Osteoblast (primary cell): Measurements from ENCODE around the gene PTPRK. TPM values are rescaled to one million over a fixed set of nuclear protein-coding genes. Genes with fewer than 3 reads are reported as not detected.

Experiments
- DNase-seq: peaks from one replicate; pipeline ENCODE4 v3.0.0; 2011; ENCODE audit warnings: low spot score, mixed read lengths; ENCODE audit not compliant: insufficient read length; ENCODE audit errors: missing footprints
- H2AFZ ChIP-seq: 2 replicates; pipeline ENCODE4 v1.6.0; 2011; ENCODE audit warnings: mild to moderate bottlenecking, low read length
- H3K27ac ChIP-seq: 2 replicates; pipeline ENCODE4 v1.5.1; 2011; ENCODE audit warnings: mild to moderate bottlenecking, low read depth, low read length, moderate library complexity
- H3K27me3 ChIP-seq: 2 replicates; pipeline ENCODE4 v1.6.0; 2012; ENCODE audit warnings: mild to moderate bottlenecking, control low read depth, inconsistent platforms, low read length, moderate library complexity; ENCODE audit not compliant: insufficient read depth
- H3K36me3 ChIP-seq: 2 replicates; pipeline ENCODE4 v1.5.1; 2011; ENCODE audit warnings: mild to moderate bottlenecking, low read length, control low read depth, moderate library complexity; ENCODE audit not compliant: insufficient read depth
- H3K4me1 ChIP-seq: 2 replicates; pipeline ENCODE4 v1.5.1; 2011; ENCODE audit warnings: mild to moderate bottlenecking, low read length, control low read depth, moderate library complexity; ENCODE audit not compliant: insufficient read depth
- H3K4me2 ChIP-seq: 2 replicates; pipeline ENCODE4 v1.6.0; 2011; ENCODE audit warnings: mild to moderate bottlenecking, low read length; ENCODE audit not compliant: insufficient read depth
- H3K4me3 ChIP-seq: fragments of 200-600 bp; sonication (generic); 3 replicates; pipeline ENCODE4 v1.5.1; 2012; ENCODE audit warnings: mild to moderate bottlenecking, low read length, inconsistent platforms; ENCODE audit not compliant: insufficient read depth
- H3K79me2 ChIP-seq: 2 replicates; pipeline ENCODE4 v1.6.0; 2012; ENCODE audit warnings: mild to moderate bottlenecking, low read length, control low read depth, inconsistent platforms; ENCODE audit not compliant: insufficient read depth
- H3K9me3 ChIP-seq: 2 replicates; pipeline ENCODE4 v1.5.1; 2011; ENCODE audit warnings: low read depth, low read length, control low read depth
- H4K20me1 ChIP-seq: 2 replicates; pipeline ENCODE4 v1.6.0; 2012; ENCODE audit warnings: mild to moderate bottlenecking, low read length, control low read depth; ENCODE audit not compliant: insufficient read depth
- total RNA-seq: library from RNA; depleted of rRNA; stranded (reverse); fragments of >200 nt; gene quantifications from 2 replicates; pipeline ENCODE4 v1.2.3, GENCODE V29; 2012
- TF ChIP-seq, protein P1 (sequence below): IDR thresholded peaks from 2 replicates; pipeline ENCODE4 v1.5.1; 2011; ENCODE audit warnings: mild to moderate bottlenecking, low read depth, low read length, moderate library complexity; ENCODE audit errors: extremely low read depth

Gene PTPRK
- total RNA-seq, 1 donor: 165 TPM

DNA sequence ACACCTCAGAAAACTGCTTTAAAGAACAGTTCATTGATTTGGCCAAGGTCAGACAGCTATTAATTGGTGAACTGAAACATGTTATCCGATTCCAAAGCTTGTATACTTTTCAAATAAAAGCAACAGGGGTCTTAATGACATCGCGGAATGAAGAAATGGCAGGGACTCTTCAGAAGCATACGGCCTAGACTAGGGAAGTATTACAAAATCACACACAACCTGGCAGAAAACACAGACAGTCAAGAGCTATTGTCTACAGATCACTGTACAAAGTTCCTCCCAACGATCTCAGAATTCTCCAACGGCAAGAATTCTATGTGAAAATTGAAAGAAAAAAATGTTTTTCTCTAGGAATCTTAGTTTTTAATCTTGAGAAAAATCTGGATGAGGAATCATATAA lies 105.5 kb downstream of the PTPRK start:
- Histone ChIP-seq H3K4me2 (no peak overlapping the region), H3K27me3 (no peaks in the 10 kb centered on the region), H3K4me3 (no peak overlapping the region), H2AFZ (no peak overlapping the region), H3K9me3 (no peaks in the 10 kb centered on the region), H3K27ac (no peak overlapping the region), H3K79me2 (peaks cover 72% of the 10 kb centered on the region), H3K36me3 (no peaks in the 10 kb centered on the region), H3K4me1 (peaks cover 8% of the 10 kb centered on the region), H4K20me1 (peaks cover 5% of the 10 kb centered on the region)
- TF ChIP-seq, protein P1, sequence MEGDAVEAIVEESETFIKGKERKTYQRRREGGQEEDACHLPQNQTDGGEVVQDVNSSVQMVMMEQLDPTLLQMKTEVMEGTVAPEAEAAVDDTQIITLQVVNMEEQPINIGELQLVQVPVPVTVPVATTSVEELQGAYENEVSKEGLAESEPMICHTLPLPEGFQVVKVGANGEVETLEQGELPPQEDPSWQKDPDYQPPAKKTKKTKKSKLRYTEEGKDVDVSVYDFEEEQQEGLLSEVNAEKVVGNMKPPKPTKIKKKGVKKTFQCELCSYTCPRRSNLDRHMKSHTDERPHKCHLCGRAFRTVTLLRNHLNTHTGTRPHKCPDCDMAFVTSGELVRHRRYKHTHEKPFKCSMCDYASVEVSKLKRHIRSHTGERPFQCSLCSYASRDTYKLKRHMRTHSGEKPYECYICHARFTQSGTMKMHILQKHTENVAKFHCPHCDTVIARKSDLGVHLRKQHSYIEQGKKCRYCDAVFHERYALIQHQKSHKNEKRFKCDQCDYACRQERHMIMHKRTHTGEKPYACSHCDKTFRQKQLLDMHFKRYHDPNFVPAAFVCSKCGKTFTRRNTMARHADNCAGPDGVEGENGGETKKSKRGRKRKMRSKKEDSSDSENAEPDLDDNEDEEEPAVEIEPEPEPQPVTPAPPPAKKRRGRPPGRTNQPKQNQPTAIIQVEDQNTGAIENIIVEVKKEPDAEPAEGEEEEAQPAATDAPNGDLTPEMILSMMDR: no peak
- no peak for DNase-seq

DNA sequence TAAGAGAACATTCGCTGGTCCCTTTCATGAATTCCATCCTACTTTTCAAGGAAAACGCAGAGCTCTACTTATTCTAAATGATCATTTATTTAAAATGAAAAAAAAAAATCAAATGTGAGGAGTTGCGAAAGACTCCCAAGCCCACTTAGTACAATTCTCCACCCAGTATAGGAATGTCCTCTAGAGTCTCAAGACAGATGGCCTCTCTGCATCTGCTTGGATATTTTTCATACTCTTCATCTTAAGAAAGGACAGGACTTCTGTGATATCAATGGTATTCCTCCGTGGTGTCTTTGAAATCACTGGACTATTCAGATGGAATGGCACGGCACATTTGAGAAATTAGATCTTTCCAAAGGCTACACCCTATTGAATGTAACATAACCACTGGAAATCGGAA lies 107.1 kb downstream of the PTPRK start:
- no peak for DNase-seq
- Histone ChIP-seq H3K27me3 (no peaks in the 10 kb centered on the region), H3K4me1 (peaks cover 8% of the 10 kb centered on the region), H2AFZ (no peak overlapping the region), H3K4me3 (no peak overlapping the region), H3K4me2 (no peak overlapping the region), H3K9me3 (no peaks in the 10 kb centered on the region), H3K79me2 (peaks cover 75% of the 10 kb centered on the region), H4K20me1 (peaks cover 5% of the 10 kb centered on the region), H3K36me3 (no peaks in the 10 kb centered on the region), H3K27ac (no peak overlapping the region)
- TF ChIP-seq, protein P1: no peak

DNA sequence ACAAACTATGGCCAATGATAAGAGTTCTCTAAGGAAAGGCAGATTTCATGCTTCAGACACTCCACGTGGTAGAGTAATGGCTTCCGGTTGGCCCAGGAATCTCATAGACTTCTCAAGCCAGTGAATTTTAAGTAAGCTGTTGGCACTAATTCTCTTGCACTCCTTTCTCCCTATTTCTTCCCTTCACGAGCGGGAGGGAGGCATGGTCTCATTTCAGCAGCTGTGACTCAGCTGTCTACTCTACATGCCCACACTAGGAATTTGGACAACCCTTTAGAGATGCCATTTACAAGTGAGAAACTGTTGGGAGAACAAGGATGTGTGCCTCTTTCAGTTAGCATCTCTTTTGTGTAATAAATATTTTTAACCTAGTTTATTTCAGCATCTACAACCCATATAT lies 107.7 kb downstream of the PTPRK start:
- no peaks in the 10 kb centered on the region for H3K9me3 ChIP-seq
- TF ChIP-seq, protein P1: no peak
- no peak overlapping the region for H3K4me2 ChIP-seq
- H3K4me1 ChIP-seq: peaks cover 7% of the 10 kb centered on the region
- peaks cover 70% of the 10 kb centered on the region for H3K79me2 ChIP-seq
- no peak overlapping the region for H3K27ac ChIP-seq
- H3K36me3 ChIP-seq: no peaks in the 10 kb centered on the region
- peaks cover 5% of the 10 kb centered on the region for H4K20me1 ChIP-seq
- H3K27me3 ChIP-seq: no peaks in the 10 kb centered on the region
- no peak for DNase-seq
- H2AFZ ChIP-seq: no peak overlapping the region
- H3K4me3 ChIP-seq: no peak overlapping the region

DNA sequence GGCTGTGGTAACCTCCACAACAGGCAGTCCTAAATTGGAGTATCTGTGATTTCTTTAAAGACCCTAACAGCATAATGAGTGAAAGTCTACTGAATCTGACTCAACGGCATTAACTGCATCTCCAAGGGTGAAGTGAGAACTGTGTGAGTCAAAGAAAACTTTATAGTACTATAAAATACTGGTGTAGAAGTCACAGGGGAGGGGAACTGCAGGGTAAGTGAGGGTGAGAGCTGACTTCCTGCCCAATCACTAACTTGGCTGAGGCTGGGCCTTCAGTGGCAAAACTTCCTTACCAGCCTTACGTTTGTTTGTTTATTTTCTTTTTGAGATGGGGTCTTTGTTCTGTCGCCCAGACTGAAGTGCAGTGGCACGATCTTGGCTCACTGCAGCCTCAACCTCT lies 109.8 kb downstream of the PTPRK start:
- no peak overlapping the region for H3K4me3 ChIP-seq
- no peaks in the 10 kb centered on the region for H3K9me3 ChIP-seq
- H3K27me3 ChIP-seq: no peaks in the 10 kb centered on the region
- peaks cover 5% of the 10 kb centered on the region for H4K20me1 ChIP-seq
- H3K4me2 ChIP-seq: no peak overlapping the region
- peaks cover 63% of the 10 kb centered on the region for H3K79me2 ChIP-seq
- H2AFZ ChIP-seq: no peak overlapping the region
- TF ChIP-seq, protein P1: no peak
- no peak overlapping the region for H3K27ac ChIP-seq
- no peak for DNase-seq
- peaks cover 5% of the 10 kb centered on the region for H3K4me1 ChIP-seq
- H3K36me3 ChIP-seq: no peaks in the 10 kb centered on the region
